Breast epithelium (tissue), 3 donors: Measurements from ENCODE around the gene UPK1B.

Experiments used
- CTCF ChIP-seq, 3 donors: fragments of 450-650 bp; IDR thresholded peaks; one replicate each; pipeline ENCODE4 v1.5.1; 2016 to 2017; ENCODE audit warnings: antibody characterized with exemption in 3 of 3, mild to moderate bottlenecking in 3 of 3, moderate library complexity in 3 of 3
- POLR2A ChIP-seq: fragments of 450-650 bp; IDR thresholded peaks from one replicate; pipeline ENCODE4 v1.6.1; 2016; ENCODE audit warnings: antibody characterized with exemption, mild to moderate bottlenecking, moderate library complexity
- POLR2AphosphoS5 ChIP-seq, 3 donors: sonication (generic); formaldehyde crosslinking; IDR thresholded peaks; one replicate each; pipeline ENCODE4 v1.6.1; 2017; ENCODE audit warnings: antibody characterized with exemption in 3 of 3

- TF ChIP-seq POLR2A (no peak), CTCF (IDR thresholded peaks at IDR 0.05) (no peak), POLR2AphosphoS5 (IDR thresholded peaks at IDR 0.05) (no peak)
Measured at GRCh38 chr3:119148493-119149180, 24.8 kb upstream of the UPK1B start.
